ENCODE results near the gene FASLG.

- no peak for TF ChIP-seq GATA2 (IDR thresholded peaks at IDR 0.05; ENCODE audit: low read depth, low read length)
- no peak for TF ChIP-seq GATA3 (IDR thresholded peaks at IDR 0.05; ENCODE audit: low read depth, low read length)
Measured at GRCh38 chr1:172704001-172704400, 45.1 kb downstream of the FASLG start.
